CD4-positive, CD25-positive, alpha-beta regulatory T cell (primary cell): ENCODE results near the gene HGS. TPM values are rescaled to one million over a fixed set of nuclear protein-coding genes. Genes with fewer than 3 reads are reported as not detected.

ENCODE experiments used
- ATAC-seq, 2 donors: fragments of 150-1000 bp; cut with Tn5 transposase; one replicate each; pipeline ENCODE4 v1.10.0; 2021; ENCODE audit warnings: low read depth in 2 of 2, moderate number of reproducible peaks in 2 of 2, moderate library complexity in 1 of 2
- DNase-seq, 3 donors: peaks; one replicate each; pipeline versions ENCODE4 v3.0.0 to v3.0.0-alpha.2; 2012 to 2022; ENCODE audit warnings: mixed read lengths in 1 of 3
- H3K27ac ChIP-seq: one replicate; pipeline ENCODE4 v1.7.0; 2013; ENCODE audit warnings: mild to moderate bottlenecking, low read length; ENCODE audit not compliant: insufficient read depth, poor library complexity, severe bottlenecking
- H3K27me3 ChIP-seq: one replicate; pipeline ENCODE4 v1.7.0; 2013; ENCODE audit warnings: low read length; ENCODE audit not compliant: control insufficient read depth, insufficient read depth
- H3K36me3 ChIP-seq: one replicate; pipeline ENCODE4 v1.7.0; 2013; ENCODE audit warnings: mild to moderate bottlenecking, low read length, moderate library complexity; ENCODE audit not compliant: control insufficient read depth, insufficient read depth
- H3K4me1 ChIP-seq: 2 replicates; pipeline ENCODE4 v1.7.0; 2013; ENCODE audit warnings: mild to moderate bottlenecking, low read length; ENCODE audit not compliant: insufficient read depth, control insufficient read depth, poor library complexity, severe bottlenecking
- H3K4me3 ChIP-seq: one replicate; pipeline ENCODE4 v1.7.0; 2013; ENCODE audit warnings: low read depth, mild to moderate bottlenecking, low read length, moderate library complexity
- H3K9me3 ChIP-seq, 2 experiments: 1 replicate in 1 of 2; 2 replicates in 1 of 2; pipeline ENCODE4 v1.7.0; 2013; ENCODE audit warnings: low read length in 2 of 2, mild to moderate bottlenecking in 1 of 2, moderate library complexity in 1 of 2; ENCODE audit not compliant: control insufficient read depth in 2 of 2
- H3K27ac Mint-ChIP-seq, 3 donors: one replicate each; pipeline ENCODE4 v1.8.0; 2020 to 2022; ENCODE audit warnings: mild to moderate bottlenecking in 3 of 3, mixed read lengths in 3 of 3, moderate library complexity in 2 of 3
- H3K27me3 Mint-ChIP-seq: one replicate; pipeline ENCODE4 v1.8.0; 2022; ENCODE audit warnings: mild to moderate bottlenecking, mixed read lengths
- H3K36me3 Mint-ChIP-seq: one replicate; pipeline ENCODE4 v1.8.0; 2020; ENCODE audit warnings: mixed read lengths
- H3K4me1 Mint-ChIP-seq, 4 donors: one replicate each; pipeline ENCODE4 v1.8.0; 2020 to 2022; ENCODE audit warnings: mixed read lengths in 4 of 4, mild to moderate bottlenecking in 1 of 4
- H3K4me3 Mint-ChIP-seq, 4 donors: one replicate each; pipeline ENCODE4 v1.8.0; 2020 to 2022; ENCODE audit warnings: mild to moderate bottlenecking in 4 of 4, mixed read lengths in 4 of 4, moderate library complexity in 3 of 4
- H3K9me3 Mint-ChIP-seq, 7 donors: one replicate each; pipeline ENCODE4 v1.8.0; 2020 to 2022; ENCODE audit warnings: mixed read lengths in 7 of 7, mild to moderate bottlenecking in 3 of 7, moderate library complexity in 2 of 7
- polyA plus RNA-seq, 4 donors: library from polyadenylated mRNA; unstranded; fragments of 300-500 nt; fragmentation: Illumina TruSeq; gene quantifications; one replicate each; pipeline ENCODE4 v1.2.3, GENCODE V29; 2021
- total RNA-seq: library from RNA; stranded (reverse); gene quantifications from one replicate; pipeline ENCODE4 v1.2.3, GENCODE V29; 2022

HGS gene
- total and polyA plus RNA-seq, 5 donors from 2014 or later, result 23.4 to 148 (median 29.6) TPM

DNA sequence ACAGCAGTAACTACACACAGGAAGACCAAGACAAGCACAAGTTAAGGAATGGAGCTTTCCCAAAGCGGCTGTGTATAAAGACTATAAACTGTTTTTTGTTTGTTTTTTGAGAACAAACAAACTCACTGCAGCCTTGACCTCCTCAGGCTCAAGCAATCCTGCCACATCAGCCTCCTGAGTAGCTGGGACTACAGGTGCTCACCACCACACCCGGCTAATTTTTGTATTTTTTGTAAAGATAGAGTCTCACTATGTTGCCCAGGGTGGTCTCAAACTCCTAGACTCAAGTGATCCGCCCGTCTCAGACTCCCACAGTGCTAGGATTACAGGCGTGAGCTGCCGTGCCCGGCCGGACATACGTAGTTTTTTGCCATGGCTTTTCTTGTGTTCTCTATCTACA is 23.4 kb upstream of the HGS start:
- Histone ChIP-seq H3K27ac (no peak overlapping the region), H3K9me3 (no peaks in the 10 kb centered on the region), H3K27me3 (no peaks in the 10 kb centered on the region), H3K4me1 (peaks cover 17% of the 10 kb centered on the region), H3K4me3 (no peak overlapping the region), H3K36me3 (no peaks in the 10 kb centered on the region)
- Mint-ChIP-seq H3K4me3 (peak overlapping the region in 1 of 4 donors; percentile 54), H3K9me3 (no peaks in the 10 kb centered on the region), H3K4me1 (peaks cover 0 to 28% (median 4%) of the 10 kb centered on the region in 4 donors), H3K27ac (no peak overlapping the region), H3K36me3 (no peaks in the 10 kb centered on the region), H3K27me3 (no peaks in the 10 kb centered on the region)
- no peak for DNase-seq
- ATAC-seq, result no peak

DNA sequence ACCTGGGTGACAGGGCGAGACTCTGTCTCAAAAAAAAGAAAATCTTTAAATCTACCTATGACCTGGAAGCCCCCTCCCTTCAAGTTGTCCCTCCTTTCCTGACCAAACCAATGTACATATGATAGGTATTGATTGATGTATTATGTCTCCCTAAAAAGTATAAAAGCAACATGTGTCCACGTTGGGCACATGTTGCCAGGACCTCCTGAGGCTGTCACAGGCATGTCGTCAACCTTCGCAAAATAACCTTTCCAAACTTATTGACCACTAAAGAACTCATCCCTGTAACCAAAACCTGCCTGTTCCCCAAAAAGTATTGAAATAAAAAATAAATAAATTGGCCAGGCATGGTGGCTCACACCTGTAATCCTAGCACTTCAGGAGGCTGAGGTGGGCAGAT is 21.8 kb upstream of the HGS start:
- no peak for ATAC-seq

GRCh38 chr17:81664051-81664470 is 19.8 kb upstream of the HGS start:
- Mint-ChIP-seq H3K27me3 (no peaks in the 10 kb centered on the region), H3K4me1 (peaks cover 8 to 50% (median 22%) of the 10 kb centered on the region in 4 donors), H3K9me3 (peaks cover 0 to 2% (median 0%) of the 10 kb centered on the region in 7 donors), H3K4me3 (peak overlapping the region in 2 of 4 donors; percentile 11 to 44), H3K27ac (no peak overlapping the region), H3K36me3 (peaks cover 7% of the 10 kb centered on the region)
- Histone ChIP-seq H3K36me3 (peaks cover 2% of the 10 kb centered on the region), H3K27ac (no peak overlapping the region), H3K4me3 (no peak overlapping the region), H3K27me3 (no peaks in the 10 kb centered on the region), H3K4me1 (peaks cover 43% of the 10 kb centered on the region), H3K9me3 (no peaks in the 10 kb centered on the region)
- no peak for DNase-seq
- no peak for ATAC-seq

More for the DNA sequence above, 21.8 kb upstream of the HGS start:
- Mint-ChIP-seq H3K27me3 (no peaks in the 10 kb centered on the region), H3K27ac (peak overlapping the region in 2 of 3 donors; percentile 11 to 88), H3K36me3 (peaks cover 4% of the 10 kb centered on the region), H3K4me3 (no peak overlapping the region), H3K9me3 (peaks cover 0 to 2% (median 0%) of the 10 kb centered on the region in 7 donors), H3K4me1 (peaks cover 0 to 39% (median 12%) of the 10 kb centered on the region in 4 donors)
- DNase-seq, result no peak
- Histone ChIP-seq H3K4me1 (peaks cover 27% of the 10 kb centered on the region), H3K27me3 (no peaks in the 10 kb centered on the region), H3K36me3 (no peaks in the 10 kb centered on the region), H3K27ac (no peak overlapping the region), H3K9me3 (no peaks in the 10 kb centered on the region), H3K4me3 (no peak overlapping the region)

DNA sequence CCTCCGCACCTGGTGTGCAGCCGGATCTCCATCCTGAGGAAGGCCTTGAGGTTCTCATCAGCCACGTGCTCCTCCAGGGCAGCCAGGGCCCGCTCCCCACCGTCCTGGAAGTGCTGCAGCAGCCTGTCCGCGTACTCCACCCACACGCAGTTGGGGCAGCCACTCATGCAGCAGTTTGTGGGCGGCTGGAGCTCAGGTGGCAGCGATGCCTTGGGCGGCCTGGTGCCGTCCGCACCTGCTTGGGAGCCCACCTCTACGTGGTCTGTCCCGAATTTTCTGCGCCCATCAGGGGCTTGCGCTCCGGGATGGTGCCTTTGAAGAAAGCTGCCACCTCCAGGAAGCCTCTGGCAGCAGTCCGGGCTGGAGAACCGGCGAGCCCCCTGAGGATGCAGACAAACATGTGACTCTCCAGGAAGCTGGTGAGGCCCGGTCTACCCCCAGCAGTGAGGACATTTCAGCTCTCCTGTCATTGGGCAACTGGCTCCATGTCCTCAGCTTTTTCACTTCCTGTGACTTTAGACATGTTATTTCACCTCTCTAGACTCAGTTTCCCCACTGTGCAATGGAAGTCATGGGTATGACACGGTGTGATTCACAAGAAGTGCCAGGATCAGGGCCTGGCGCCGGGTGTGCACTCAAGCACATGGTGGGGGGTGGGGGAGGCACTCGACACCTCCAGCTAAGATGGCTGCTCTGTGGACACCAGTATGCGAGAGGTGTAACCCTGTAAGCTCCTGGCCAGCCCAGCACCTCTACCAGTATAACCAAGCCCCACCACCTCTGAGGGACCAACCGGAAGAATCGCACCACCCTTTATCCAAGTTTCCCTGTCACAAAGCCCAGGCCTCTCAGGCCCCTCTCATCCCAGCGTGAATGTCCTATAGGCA is 18.4 kb upstream of the HGS start:
- H3K9me3 Mint-ChIP-seq, result peaks cover 0 to 2% (median 0%) of the 10 kb centered on the region in 7 donors
- peak overlapping the region; percentile 93 to 95 (median 94) for H3K27ac Mint-ChIP-seq
- peak in 2 of 3 donors; percentile 29 to 71 for DNase-seq
- peaks cover 8 to 55% (median 22%) of the 10 kb centered on the region in 4 donors for H3K4me1 Mint-ChIP-seq
- peak overlapping the region; percentile 94 to 100 (median 96) for H3K4me3 Mint-ChIP-seq
- ATAC-seq, result peak; percentile 15 to 19
- H3K4me1 ChIP-seq, result peaks cover 43% of the 10 kb centered on the region
- peak overlapping the region; percentile 90 for H3K27ac ChIP-seq
- H3K36me3 ChIP-seq, result peaks cover 13% of the 10 kb centered on the region
- H3K4me3 ChIP-seq, result peak overlapping the region; percentile 83
- H3K9me3 ChIP-seq, result no peaks in the 10 kb centered on the region
- H3K27me3 Mint-ChIP-seq, result no peaks in the 10 kb centered on the region
- H3K36me3 Mint-ChIP-seq, result peaks cover 7% of the 10 kb centered on the region
- no peaks in the 10 kb centered on the region for H3K27me3 ChIP-seq

- peak in 1 of 3 donors; percentile 60 for DNase-seq
- Histone ChIP-seq H3K27me3 (no peaks in the 10 kb centered on the region), H3K27ac (peak overlapping the region; percentile 90), H3K36me3 (peaks cover 17% of the 10 kb centered on the region), H3K9me3 (no peaks in the 10 kb centered on the region), H3K4me1 (peaks cover 43% of the 10 kb centered on the region), H3K4me3 (peak overlapping the region; percentile 83)
- peak; percentile 9 to 17 for ATAC-seq
- H3K4me1 Mint-ChIP-seq, result peaks cover 8 to 55% (median 22%) of the 10 kb centered on the region in 4 donors
- no peaks in the 10 kb centered on the region for H3K27me3 Mint-ChIP-seq
- H3K36me3 Mint-ChIP-seq, result peaks cover 7% of the 10 kb centered on the region
- H3K4me3 Mint-ChIP-seq, result peak overlapping the region; percentile 94 to 100 (median 96)
- peak overlapping the region; percentile 93 to 95 (median 94) for H3K27ac Mint-ChIP-seq
- peaks cover 0 to 2% (median 0%) of the 10 kb centered on the region in 7 donors for H3K9me3 Mint-ChIP-seq
These were observed 17.8 kb upstream of the HGS start for GRCh38 chr17:81666092-81666341.

DNA sequence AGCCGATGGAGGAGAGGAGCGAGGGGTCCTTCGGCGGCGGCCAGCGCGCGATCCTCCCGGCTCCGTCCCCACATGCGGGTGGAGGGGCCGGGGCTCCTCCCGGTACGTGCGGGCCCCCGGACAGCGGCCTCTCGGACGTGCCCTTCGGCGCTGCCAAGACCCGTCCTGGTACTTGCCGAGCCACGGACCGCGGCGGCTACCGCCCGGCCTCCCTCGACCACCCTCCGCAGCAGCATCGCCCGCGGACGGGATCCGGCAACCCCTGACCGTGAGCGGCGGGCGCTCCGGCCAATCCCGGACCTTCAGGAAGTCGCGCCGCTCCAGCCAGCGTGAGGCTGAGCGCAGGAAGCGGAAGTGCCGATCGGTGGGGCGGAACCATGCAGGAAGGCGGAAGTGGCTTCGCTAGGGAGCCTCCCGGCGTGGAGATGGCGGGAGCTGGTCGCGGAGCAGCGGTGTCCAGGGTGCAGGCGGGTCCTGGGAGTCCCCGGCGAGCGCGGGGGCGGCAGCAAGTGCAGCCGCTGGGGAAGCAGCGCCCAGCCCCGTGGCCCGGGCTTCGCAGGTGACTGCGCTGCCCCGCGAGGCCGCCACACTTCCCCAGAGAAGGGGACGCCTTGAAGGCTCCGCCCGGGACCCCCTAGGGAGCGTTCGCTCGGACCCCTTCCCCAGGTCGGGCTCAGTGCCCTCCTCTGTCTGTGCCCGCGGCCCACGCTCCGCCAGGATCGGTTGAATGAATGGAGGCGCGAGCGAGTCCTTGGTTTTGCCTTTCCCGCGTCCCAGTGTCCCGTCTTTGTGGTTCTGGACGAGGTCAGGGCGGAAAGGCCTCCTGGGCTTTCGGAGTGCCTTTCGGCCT is 17.2 kb upstream of the HGS start, which contains the start of the genes CCDC137 and OXLD1:
CCDC137 (plus strand) TSS at position 396 of the 850 bp plus-strand sequence; CDS start at position 426, 30 bp downstream.
OXLD1 (minus strand) TSS at position 264 of the 850 bp plus-strand sequence; CDS start at position 236, 28 bp downstream.
- no peaks in the 10 kb centered on the region for H3K27me3 ChIP-seq
- DNase-seq (peak; percentile 91 to 96 (median 92)), ATAC-seq (peak; percentile 94 to 98)
- H3K9me3 Mint-ChIP-seq, result peaks cover 0 to 2% (median 0%) of the 10 kb centered on the region in 7 donors
- H3K9me3 ChIP-seq, result no peaks in the 10 kb centered on the region
- H3K4me1 Mint-ChIP-seq, result peaks cover 8 to 55% (median 22%) of the 10 kb centered on the region in 4 donors
- H3K4me3 ChIP-seq, result peak within 1 kb of the TSS; percentile 83
- H3K27ac Mint-ChIP-seq, result peak within 1 kb of the TSS; percentile 93 to 97 (median 95)
- H3K27me3 Mint-ChIP-seq, result no peaks in the 10 kb centered on the region
- H3K27ac ChIP-seq, result peak within 1 kb of the TSS; percentile 90
- H3K36me3 ChIP-seq, result peaks cover 23% of the 10 kb centered on the region
- H3K36me3 Mint-ChIP-seq, result peaks cover 7% of the 10 kb centered on the region
- peak within 1 kb of the TSS; percentile 94 to 100 (median 96) for H3K4me3 Mint-ChIP-seq
- H3K4me1 ChIP-seq, result peaks cover 43% of the 10 kb centered on the region

DNA sequence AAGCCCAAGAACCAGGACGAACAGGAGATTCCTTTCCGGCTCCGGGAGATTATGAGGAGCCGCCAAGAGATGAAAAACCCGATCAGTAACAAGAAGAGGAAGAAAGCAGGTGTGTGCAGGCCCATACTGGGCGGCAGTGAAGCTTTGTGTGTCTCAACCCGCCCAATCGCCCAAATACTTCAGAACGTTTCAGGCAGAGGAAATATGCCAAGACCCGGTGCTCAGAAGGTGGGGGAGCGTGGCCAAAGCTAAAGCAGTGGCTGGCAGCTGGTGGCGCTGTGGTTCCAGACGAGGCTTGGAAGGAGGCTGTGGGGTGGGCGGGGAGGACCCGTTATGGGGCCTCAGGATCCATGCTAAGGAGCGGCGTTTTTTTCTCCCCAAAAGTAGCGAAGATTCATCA is 16.1 kb upstream of the HGS start:
- Histone ChIP-seq H3K4me1 (peaks cover 38% of the 10 kb centered on the region), H3K4me3 (no peak overlapping the region), H3K9me3 (no peaks in the 10 kb centered on the region), H3K27me3 (no peaks in the 10 kb centered on the region), H3K27ac (no peak overlapping the region), H3K36me3 (peaks cover 34% of the 10 kb centered on the region)
- Mint-ChIP-seq H3K9me3 (peaks cover 0 to 2% (median 0%) of the 10 kb centered on the region in 7 donors), H3K4me3 (peak overlapping the region; percentile 88 to 100 (median 96)), H3K4me1 (peaks cover 8 to 50% (median 21%) of the 10 kb centered on the region in 4 donors), H3K27ac (peak overlapping the region; percentile 53 to 93 (median 83)), H3K36me3 (peaks cover 7% of the 10 kb centered on the region), H3K27me3 (no peaks in the 10 kb centered on the region)
- ATAC-seq (no peak), DNase-seq (no peak)
